GM18870 (cell line): ENCODE measurements around the gene TPPP2.
"Not testable (repeated sequence)": the region's sequence is repeated elsewhere in the genome, so short reads cannot be mapped to it uniquely, and the experiment has no call there.

ENCODE experiments used
- ATAC-seq: cut with Tn5 transposase; IDR thresholded peaks from one replicate; pipeline ENCODE4 v1.9.1; 2021; ENCODE audit warnings: moderate library complexity; ENCODE audit not compliant: unreplicated experiment

TPPP2 gene

GRCh38 chr14:21029917-21030316 lies at the start of gene TPPP2:
Gene TPPP2 (plus strand): TSS chr14:21030217. CDS start chr14:21030582, 365 bp downstream.
- ATAC-seq: no peak

DNA sequence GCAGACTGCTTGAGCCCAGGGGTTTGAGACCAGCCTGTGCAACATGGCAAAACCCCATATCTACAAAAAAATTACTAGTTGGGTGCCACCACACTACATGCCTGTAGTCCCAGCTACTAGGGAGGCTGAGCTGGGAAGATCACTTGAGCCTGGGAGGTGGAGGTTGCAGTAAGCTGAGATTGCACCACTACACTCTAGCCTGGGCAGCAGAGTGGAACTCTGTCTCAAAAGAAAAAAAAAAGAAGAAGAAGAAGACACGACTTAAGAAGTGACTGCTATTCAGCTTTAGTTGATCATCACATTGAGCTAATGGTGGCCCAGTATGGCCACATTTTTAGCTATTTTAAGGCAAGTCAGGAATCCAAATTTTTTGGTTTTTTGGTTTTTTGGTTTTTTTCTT lies 49.1 kb upstream of the TPPP2 start:
- no peak for ATAC-seq

DNA sequence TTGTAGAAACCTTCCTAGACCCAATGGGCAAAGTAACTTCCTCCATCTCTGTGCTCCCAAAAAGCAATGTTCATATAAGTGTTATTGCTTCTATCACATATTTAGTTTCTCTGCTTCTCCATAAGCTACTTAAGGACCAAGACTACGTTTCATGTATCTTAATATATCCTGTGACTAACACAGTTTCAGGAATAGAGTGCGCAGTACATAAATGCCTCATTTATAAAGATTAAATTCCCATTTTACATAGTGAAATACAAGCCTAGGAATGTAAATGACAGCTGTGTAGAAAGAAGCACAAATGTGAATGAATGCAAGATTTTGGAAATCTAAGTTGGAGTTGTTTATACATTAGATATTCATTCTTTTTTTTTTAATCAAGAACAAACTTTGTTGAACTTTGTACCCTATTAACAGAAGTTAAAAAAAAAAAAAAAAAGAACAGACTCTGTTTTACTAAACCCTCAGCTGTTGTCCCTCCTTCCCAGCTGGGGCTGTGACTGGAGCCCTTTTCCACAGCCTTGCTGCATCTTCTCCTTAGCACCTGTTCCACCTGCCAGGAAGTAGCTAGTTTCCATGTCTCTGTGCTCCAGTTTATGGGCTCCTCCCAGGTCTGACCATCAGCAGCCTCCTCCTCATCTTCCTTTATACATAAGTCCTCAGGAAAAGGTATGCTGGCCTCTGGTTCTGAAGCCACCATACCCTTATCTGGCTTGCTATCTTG lies 47.2 kb upstream of the TPPP2 start:
- ATAC-seq: no peak

- ATAC-seq: not testable (repeated sequence)
Measured at GRCh38 chr14:20985650-20986049, 44.4 kb upstream of the TPPP2 start.

DNA sequence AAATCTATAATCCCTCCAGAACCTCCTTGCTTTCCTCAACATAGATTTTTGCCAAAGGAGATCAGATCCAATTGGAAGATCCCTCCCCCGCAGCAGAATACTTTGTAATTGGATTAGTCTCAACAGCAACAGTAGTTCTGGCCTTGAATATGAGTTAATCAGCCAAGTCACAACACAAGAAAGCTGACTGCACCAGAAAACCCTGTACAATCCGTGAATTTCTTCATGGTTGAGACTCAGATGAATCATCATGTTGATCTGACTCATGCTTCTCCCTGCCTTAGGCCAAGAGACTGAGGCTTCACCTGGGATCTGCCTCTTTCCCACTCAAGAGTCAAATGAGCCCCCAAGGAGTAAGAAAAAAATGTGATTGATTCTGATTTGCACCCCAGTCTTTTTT lies 43.2 kb upstream of the TPPP2 start:
- ATAC-seq: no peak

DNA sequence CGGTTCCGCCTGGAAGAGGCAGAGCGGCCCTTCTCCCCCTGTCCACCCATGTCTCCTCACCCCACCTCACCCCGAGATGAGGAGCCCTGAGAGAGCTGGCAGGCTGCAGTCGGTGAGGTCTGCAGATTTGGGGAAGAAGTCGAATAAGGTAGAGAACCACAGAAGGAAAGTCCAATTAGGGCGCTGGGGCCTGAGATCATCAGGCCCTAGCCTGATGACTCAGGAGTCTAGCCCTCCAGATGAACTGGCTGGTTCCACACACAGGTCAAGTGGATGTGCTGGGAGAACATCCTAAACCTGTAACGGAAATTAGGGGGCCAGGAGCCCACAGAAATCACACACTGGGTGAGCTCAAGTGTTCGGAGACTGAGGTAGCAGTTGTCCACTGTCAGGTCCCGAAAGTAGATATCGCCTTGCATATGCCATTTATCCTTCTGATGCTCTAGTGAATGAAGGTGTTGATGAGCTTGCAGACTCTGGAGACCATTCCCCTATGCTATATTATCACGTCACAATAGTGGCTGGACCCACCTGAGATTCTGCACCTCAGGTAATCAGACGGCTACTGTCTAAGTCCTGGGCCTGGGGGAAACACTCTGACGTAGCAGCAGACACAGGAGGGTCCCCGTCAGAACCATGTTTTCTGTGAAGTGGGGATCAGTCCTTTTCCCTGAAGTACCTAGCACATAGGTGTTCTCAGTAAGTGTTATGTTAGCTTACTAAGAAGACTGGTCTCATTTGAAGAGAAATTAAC lies 41.1 kb upstream of the TPPP2 start:
- no peak for ATAC-seq

- ATAC-seq: no peak
Measured at GRCh38 chr14:20989471-20989786, 40.6 kb upstream of the TPPP2 start.

DNA sequence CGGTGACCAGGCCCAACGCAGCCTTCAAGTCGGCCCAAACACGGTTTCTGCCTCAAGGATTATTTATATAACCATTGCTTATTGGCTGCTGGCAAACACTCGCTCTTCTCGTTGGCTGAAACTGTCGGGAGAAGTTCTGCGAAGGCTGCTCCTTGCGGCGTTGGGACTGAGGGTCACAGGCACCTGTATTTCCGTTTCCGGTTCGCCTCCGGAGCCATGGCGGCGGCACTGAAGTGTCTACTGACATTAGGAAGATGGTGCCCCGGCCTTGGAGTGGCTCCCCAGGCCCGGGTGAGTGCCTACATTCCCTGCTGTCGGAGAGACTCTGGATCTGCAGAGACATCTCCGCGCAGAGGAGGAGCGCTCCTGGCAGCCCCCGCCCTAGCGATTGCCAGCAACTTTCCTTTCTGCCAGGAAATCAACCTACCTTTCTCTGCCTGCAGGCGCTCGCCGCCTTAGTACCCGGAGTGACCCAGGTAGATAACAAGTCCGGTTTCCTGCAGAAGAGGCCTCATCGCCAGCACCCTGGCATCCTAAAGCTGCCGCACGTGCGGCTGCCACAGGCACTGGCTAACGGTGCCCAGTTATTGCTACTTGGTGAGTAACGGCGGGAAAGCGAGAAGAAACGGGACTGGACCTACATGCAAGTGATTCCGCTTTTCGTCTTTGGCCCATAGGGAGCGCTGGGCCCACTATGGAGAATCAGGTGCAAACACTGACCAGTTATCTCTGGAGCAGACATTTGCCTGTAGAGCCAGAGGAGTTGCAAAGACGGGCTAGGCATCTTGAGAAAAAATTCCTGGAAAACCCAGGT lies 40.0 kb upstream of the TPPP2 start, which contains the start of gene METTL17:
TSS of gene METTL17 (plus strand) at position 194 of the 814 bp plus-strand sequence. CDS start at position 217, 23 bp downstream.
- ATAC-seq: peak; percentile 97

- no peak for ATAC-seq
Measured at GRCh38 chr14:20996521-20996920, 33.5 kb upstream of the TPPP2 start.

- ATAC-seq: no peak
Measured at GRCh38 chr14:20997115-20997514, 32.9 kb upstream of the TPPP2 start.

GRCh38 chr14:20997564-20997963 lies 32.5 kb upstream of the TPPP2 start:
- no peak for ATAC-seq

DNA sequence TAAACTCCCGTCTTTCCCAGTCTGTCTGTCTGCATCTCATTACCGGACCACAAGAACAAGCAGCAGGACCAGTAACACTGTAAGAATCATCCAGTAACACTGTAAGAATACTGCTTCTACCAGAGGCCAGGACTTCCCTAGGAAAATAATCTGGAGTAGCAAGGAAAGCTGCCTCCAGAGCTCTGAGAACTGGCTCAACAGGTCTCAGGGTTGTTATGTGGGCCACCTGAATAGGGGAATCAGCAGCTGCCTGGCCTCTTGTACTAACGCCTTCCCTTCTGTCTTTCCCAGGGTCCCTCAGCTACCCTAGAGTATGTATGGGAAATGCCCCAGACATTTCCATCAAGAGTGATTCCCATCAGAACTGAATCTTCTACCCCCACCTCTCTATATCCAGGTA lies 31.9 kb upstream of the TPPP2 start:
- no peak for ATAC-seq

DNA sequence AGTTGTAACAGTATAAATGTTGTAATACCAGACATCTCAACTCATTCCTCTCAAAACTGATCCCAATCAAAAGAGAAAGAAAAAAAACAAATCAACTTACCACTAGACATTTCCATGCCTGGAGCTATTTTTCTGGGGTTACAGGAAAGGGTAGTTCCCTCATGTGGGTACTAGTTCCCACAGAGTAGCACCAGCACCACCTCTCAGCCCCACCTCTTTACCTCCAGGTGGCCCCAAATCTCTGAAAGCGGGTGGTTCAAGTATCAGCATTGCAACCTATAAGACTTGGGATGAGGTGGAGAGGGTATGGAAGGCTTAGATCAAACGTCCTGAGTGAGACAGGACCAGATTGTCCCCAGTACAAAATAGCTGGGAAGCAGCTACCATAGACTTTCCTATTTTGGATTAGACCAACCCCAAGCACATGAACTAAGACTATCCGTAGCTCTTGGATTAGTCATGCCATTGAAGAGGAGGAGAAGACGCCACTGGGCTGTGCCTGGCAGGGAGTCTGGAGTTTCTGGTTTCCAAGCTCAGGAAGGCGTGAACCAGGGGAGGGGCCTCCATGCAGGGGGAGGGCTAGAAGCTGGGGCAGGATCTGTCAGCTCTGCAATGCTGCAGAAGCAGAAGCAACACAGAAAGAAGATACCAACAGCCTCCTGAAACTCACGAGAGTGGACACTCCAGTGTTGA lies 31.2 kb upstream of the TPPP2 start, which contains the start of gene SLC39A2:
TSS of gene SLC39A2 (plus strand) at position 620 of the 693 bp plus-strand sequence. CDS start 154 bp downstream, outside the sequence.
- no peak for ATAC-seq

GRCh38 chr14:20999591-20999990 lies 30.4 kb upstream of the TPPP2 start:
- ATAC-seq: no peak

DNA sequence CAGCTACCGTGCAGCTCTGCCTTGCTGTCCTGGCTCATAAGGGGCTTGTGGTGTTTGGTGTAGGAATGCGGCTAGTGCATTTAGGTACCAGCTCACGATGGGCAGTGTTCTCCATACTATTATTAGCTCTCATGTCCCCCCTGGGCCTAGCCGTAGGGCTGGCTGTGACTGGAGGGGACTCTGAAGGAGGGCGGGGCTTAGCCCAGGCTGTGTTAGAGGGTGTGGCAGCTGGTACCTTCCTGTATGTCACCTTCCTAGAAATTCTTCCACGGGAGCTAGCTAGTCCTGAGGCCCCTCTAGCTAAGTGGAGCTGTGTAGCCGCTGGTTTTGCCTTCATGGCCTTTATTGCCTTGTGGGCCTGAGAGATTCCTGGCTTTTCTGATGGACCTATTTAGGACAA lies 28.8 kb upstream of the TPPP2 start:
- no peak for ATAC-seq

- ATAC-seq: no peak
Measured at GRCh38 chr14:21003788-21004346, 26.1 kb upstream of the TPPP2 start.

- ATAC-seq: not testable (repeated sequence)
Measured at GRCh38 chr14:21009721-21010120, 20.3 kb upstream of the TPPP2 start.

- no peak for ATAC-seq
Measured at GRCh38 chr14:21011136-21011535, 18.9 kb upstream of the TPPP2 start.

DNA sequence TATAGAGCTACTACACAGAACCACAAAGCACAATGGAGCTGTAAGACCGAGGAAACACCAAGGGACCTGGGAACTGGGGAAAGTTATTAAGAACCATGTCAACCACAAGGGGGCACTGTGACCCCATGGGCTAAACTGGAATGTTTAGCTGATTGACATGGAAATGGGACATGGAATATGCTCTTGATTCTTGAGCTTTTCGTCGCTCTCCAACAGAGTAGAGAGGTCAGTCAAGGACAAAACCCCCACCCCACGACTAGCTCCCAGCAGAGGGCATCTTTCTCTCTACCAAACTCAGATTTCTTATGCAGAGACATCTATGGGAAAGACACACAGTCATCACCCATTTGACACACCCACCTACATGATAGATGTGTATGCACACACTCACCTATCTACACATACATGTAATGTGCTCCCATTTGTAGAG lies 15.2 kb upstream of the TPPP2 start:
- ATAC-seq: no peak

DNA sequence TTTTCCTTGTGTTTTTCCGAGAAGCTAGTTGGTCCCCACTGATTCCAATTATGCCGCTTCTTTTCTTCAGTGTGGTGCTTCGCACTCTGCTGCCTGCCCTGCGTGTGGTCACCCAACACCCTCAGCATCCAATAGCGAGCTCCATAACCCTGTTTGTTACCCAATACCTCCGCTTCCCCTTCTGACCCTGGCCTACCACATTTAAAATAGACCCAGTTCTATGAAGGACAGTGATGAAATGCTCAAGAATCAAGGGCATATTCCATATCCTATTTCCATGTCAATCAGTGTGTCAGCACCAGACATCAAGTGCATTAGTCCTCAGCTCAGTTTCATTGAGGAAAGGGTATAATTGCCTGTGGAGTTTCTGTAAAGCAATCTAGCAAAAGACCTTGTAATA lies 14.7 kb upstream of the TPPP2 start:
- no peak for ATAC-seq
